ENCODE results near the gene IFNAR1. TPM values are rescaled to one million over a fixed set of nuclear protein-coding genes. Genes with fewer than 3 reads are reported as not detected.

Gene IFNAR1
- total and polyA plus RNA-seq, 7 donors: 10.4 to 31.6 (median 17.5) TPM

DNA sequence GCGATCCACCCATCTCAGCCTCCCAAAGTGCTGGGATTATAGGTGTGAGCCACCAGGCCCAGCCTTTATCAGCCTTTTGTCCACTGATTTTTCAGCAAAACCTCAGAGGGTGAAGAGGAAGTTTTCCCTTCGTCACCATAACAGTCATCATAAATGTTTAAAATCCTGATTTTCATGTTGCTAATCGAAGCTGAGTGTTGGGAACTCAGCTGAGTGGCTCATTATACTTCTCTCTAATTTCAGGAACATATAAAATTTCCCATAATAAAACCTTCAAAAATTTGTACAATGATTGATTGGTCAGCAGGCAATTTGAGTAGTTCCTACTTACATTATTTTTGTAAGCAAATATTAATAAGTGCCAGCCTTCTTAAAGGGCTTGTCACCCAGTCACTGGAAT, 46.6 kb downstream of the IFNAR1 start:
- no peaks in the 10 kb centered on the region for H3K4me1 ChIP-seq
- H3K36me3 ChIP-seq (ENCODE audit: insufficient read depth in 1 of 2, low read depth in 1 of 2): no peaks in the 10 kb centered on the region
- no peak for ATAC-seq
- intact Hi-C loops (cut with DNase I): loop anchor here in 1 of 2 donors (5.0 kb wide), 2 partner anchors 169 to 434 kb away; no protein-coding TSS in a partner anchor
- DNase-seq: no peak
- H3K9me3 ChIP-seq: peaks cover 11% of the 10 kb centered on the region
- WGBS, 3 donors: 80 to 86% (median 83%) methylated on average over 3 of the region's 3 CpGs
- H3K27ac ChIP-seq: no peak overlapping the region
- TF ChIP-seq, protein P1, sequence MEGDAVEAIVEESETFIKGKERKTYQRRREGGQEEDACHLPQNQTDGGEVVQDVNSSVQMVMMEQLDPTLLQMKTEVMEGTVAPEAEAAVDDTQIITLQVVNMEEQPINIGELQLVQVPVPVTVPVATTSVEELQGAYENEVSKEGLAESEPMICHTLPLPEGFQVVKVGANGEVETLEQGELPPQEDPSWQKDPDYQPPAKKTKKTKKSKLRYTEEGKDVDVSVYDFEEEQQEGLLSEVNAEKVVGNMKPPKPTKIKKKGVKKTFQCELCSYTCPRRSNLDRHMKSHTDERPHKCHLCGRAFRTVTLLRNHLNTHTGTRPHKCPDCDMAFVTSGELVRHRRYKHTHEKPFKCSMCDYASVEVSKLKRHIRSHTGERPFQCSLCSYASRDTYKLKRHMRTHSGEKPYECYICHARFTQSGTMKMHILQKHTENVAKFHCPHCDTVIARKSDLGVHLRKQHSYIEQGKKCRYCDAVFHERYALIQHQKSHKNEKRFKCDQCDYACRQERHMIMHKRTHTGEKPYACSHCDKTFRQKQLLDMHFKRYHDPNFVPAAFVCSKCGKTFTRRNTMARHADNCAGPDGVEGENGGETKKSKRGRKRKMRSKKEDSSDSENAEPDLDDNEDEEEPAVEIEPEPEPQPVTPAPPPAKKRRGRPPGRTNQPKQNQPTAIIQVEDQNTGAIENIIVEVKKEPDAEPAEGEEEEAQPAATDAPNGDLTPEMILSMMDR (IDR thresholded peaks at IDR 0.05): no peak
- H3K27me3 ChIP-seq (ENCODE audit: insufficient read depth in 3 of 3, low read length in 2 of 3): no peaks in the 10 kb centered on the region
- H3K4me3 ChIP-seq: no peak overlapping the region

DNA sequence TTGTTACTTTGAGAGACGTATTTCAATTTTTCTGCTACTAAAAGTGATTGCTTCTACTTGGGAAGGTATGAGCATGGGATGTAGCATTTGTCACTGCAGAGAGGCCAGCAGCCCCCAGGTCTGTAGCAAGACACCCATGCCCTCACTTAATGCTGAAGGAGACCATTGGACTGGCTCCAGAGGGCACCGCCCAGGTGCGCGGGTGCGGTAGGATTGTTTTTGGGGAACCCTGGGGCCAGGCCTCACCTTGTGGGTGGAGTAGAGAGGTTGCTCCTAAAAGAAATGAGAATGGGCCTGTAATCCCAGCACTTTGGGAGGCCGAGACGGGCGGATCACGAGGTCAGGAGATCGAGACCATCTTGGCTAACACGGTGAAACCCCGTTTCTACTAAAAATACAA, 47.8 kb downstream of the IFNAR1 start:
- Histone ChIP-seq H3K4me3 (no peak overlapping the region), H3K27ac (no peak overlapping the region), H3K27me3 (ENCODE audit: insufficient read depth in 3 of 3, low read length in 2 of 3) (peaks cover 0 to 3% (median 0%) of the 10 kb centered on the region in 3 donors), H3K4me1 (no peaks in the 10 kb centered on the region), H3K9me3 (peaks cover 2% of the 10 kb centered on the region), H3K36me3 (ENCODE audit: insufficient read depth in 1 of 2, low read depth in 1 of 2) (no peaks in the 10 kb centered on the region)
- ATAC-seq: no peak
- no peak for DNase-seq
- 97 to 99% (median 98%) methylated on average over 10 to 11 of the region's 12 CpGs for WGBS, 3 donors
- intact Hi-C loops (cut with DNase I): loop anchor here in 1 of 2 donors (5.0 kb wide), 2 partner anchors 170 to 435 kb away; no protein-coding TSS in a partner anchor
- TF ChIP-seq, protein P1 (IDR thresholded peaks at IDR 0.05): no peak

DNA sequence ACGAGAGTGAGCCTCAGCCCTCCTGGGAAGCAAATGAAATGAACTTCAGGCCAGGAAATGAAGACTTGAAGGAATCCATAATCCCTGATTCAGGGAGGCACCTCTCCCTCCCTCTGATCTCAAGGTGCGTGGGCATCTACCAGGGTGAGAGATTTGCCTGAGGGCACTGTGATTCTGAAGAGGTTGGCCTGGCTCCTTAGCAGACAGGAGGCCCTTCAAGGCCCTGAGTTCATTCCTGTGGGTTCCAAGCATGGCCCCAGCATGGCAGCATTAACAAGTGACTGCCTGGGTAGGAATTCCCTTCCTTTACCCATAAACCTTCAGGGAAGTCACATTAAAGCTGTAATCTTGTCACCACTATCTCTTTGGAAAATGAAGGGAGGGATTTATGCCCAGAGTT, 48.7 kb downstream of the IFNAR1 start:
- DNase-seq (no peak), ATAC-seq (no peak)
- H3K4me3 ChIP-seq: no peak overlapping the region
- TF ChIP-seq, protein P1 (IDR thresholded peaks at IDR 0.05): no peak
- intact Hi-C loops (cut with DNase I): loop anchor here in 1 of 2 donors (5.0 kb wide), 2 partner anchors 171 to 436 kb away; no protein-coding TSS in a partner anchor
- peaks cover 0 to 3% (median 0%) of the 10 kb centered on the region in 3 donors for H3K27me3 ChIP-seq (ENCODE audit: insufficient read depth in 3 of 3, low read length in 2 of 3)
- WGBS, 3 donors: 81 to 84% (median 81%) methylated on average over 2 of the region's 2 CpGs
- H3K36me3 ChIP-seq (ENCODE audit: insufficient read depth in 1 of 2, low read depth in 1 of 2): no peaks in the 10 kb centered on the region
- H3K9me3 ChIP-seq: no peaks in the 10 kb centered on the region
- H3K4me1 ChIP-seq: no peaks in the 10 kb centered on the region
- H3K27ac ChIP-seq: no peak overlapping the region

DNA sequence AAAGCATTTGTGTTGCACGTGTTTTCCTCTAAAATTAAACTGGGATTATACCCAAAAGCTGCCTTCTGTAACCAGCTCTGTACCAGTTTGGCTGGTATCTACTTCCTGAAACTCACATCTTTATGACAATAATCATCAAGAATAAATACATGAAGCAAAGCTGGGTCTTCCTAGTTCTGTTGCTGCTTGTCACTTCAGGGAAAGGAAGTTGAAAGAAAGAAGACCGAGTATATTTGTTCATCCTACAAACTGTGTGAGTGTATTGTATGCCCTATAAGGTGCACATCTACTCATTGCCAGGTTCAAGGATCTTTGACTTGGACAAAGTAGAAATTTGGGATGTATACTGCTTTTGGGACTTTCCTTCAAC, 49.3 kb downstream of the IFNAR1 start:
- Histone ChIP-seq H3K36me3 (ENCODE audit: insufficient read depth in 1 of 2, low read depth in 1 of 2) (no peaks in the 10 kb centered on the region), H3K4me3 (no peak overlapping the region), H3K27me3 (ENCODE audit: insufficient read depth in 3 of 3, low read length in 2 of 3) (peaks cover 0 to 3% (median 0%) of the 10 kb centered on the region in 3 donors), H3K4me1 (peaks cover 3% of the 10 kb centered on the region), H3K9me3 (no peaks in the 10 kb centered on the region), H3K27ac (no peak overlapping the region)
- ATAC-seq: no peak
- 60 to 73% (median 72%) methylated on average over 2 of the region's 2 CpGs for WGBS, 3 donors
- DNase-seq: no peak
- intact Hi-C loops (cut with DNase I): loop anchor here in 1 of 2 donors (5.0 kb wide), 2 partner anchors 172 to 437 kb away; no protein-coding TSS in a partner anchor
- TF ChIP-seq, protein P1 (IDR thresholded peaks at IDR 0.05): no peak
